ENCODE data around the gene RAP1GDS1.

DNA sequence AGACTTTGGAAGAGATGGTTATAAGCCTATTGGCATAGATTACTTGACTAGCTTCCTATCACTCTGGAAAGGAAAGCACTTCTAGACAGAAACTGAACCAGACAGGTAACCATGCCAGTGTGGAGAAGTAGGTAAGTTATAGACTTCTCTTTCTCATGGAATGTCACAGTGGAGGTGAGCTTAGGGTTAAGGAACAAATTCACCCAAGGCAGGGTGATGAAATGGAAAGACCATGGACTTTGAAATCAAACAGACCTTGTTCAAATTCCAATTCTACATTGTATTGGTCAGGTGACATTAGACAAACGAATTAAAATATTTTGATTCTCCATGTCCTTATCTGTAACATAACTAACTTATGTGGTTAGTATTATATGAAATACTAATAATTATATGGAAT is 7.7 kb upstream of the RAP1GDS1 start:
- TF ChIP-seq, protein P1, sequence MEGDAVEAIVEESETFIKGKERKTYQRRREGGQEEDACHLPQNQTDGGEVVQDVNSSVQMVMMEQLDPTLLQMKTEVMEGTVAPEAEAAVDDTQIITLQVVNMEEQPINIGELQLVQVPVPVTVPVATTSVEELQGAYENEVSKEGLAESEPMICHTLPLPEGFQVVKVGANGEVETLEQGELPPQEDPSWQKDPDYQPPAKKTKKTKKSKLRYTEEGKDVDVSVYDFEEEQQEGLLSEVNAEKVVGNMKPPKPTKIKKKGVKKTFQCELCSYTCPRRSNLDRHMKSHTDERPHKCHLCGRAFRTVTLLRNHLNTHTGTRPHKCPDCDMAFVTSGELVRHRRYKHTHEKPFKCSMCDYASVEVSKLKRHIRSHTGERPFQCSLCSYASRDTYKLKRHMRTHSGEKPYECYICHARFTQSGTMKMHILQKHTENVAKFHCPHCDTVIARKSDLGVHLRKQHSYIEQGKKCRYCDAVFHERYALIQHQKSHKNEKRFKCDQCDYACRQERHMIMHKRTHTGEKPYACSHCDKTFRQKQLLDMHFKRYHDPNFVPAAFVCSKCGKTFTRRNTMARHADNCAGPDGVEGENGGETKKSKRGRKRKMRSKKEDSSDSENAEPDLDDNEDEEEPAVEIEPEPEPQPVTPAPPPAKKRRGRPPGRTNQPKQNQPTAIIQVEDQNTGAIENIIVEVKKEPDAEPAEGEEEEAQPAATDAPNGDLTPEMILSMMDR (IDR thresholded peaks at IDR 0.05) = no peak
- TF ChIP-seq POLR2A (IDR thresholded peaks at IDR 0.05) = no peak
